ENCODE data around the gene TRIM33.

The TRIM33 gene

DNA sequence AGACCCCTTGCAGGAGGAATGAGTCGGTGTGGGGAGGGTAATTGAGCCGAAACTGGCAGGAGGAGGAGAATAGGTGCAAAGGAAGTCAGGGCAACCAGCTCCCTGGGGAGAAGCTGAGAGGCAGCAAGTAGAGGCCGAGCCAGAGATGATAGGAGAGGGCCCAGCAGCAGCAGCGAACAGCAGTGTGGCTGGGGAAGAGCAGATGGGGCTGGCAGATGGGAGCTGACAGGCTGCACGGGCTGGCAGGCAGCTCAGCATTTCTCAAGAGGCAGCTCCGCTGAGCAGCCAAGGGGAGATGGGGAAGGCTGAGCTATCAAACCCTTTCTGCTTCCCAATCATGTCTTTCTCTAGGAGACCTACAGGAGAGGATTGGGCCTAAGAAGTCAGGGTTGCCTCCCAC is 158.2 kb downstream of the TRIM33 start:
- Histone ChIP-seq H3K4me1 (ENCODE audit: control insufficient read depth, insufficient read depth, low read length) (peaks cover 9% of the 10 kb centered on the region), H3K9me3 (ENCODE audit: control insufficient read depth in 2 of 2, low read length in 2 of 2) (no peaks in the 10 kb centered on the region), H3K27me3 (ENCODE audit: control insufficient read depth in 1 of 2, insufficient read depth in 2 of 2, low read length in 2 of 2) (no peaks in the 10 kb centered on the region), H3K9ac (ENCODE audit: low read length in 2 of 2) (no peak overlapping the region), H3K36me3 (ENCODE audit: control insufficient read depth in 2 of 2, insufficient read depth in 2 of 2, low read length in 2 of 2) (no peaks in the 10 kb centered on the region), H3K4me3 (ENCODE audit: low read length in 2 of 2) (no peak overlapping the region), H3K27ac (ENCODE audit: low read length) (no peak overlapping the region)

DNA sequence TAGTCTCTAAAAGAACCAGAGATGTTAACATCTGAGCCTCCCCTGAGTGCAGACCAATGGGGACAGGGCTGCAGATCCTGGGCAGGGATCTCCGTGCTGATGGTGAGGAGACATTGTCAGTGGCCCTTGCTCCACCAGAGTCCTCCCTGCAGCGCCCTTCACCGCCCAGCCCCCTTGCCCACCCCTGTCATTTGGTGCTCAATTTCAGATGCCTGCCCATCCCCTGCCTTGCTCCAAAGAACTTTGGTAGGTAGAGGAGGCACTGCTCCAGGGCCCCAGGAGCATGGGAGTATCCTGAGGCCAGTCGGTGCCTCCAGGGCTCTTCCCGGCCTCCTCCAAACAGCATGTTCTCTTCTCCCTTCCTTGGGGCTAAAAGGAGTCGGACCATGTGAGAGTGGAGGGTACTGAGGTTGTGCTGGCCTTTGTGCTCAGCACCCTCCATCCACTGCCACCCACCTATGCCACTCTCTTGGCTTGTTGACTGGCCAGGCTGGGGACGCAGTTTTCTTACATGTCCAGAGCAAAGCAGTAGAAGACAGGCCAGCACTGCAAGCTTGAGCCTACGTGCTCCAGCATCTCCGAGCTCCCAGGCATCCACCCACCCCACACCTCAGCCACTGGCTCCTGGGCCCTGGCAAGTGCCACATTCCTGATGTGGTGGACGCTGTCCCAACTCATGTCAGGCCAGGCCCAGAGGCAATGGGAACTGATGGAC is 160.1 kb downstream of the TRIM33 start:
- H3K9ac ChIP-seq (ENCODE audit: low read length in 2 of 2): no peak overlapping the region
- H3K9me3 ChIP-seq (ENCODE audit: control insufficient read depth in 2 of 2, low read length in 2 of 2): no peaks in the 10 kb centered on the region
- no peak overlapping the region for H3K27ac ChIP-seq (ENCODE audit: low read length)
- H3K4me1 ChIP-seq (ENCODE audit: control insufficient read depth, insufficient read depth, low read length): peaks cover 14% of the 10 kb centered on the region
- H3K27me3 ChIP-seq (ENCODE audit: control insufficient read depth in 1 of 2, insufficient read depth in 2 of 2, low read length in 2 of 2): no peaks in the 10 kb centered on the region
- H3K36me3 ChIP-seq (ENCODE audit: control insufficient read depth in 2 of 2, insufficient read depth in 2 of 2, low read length in 2 of 2): no peaks in the 10 kb centered on the region
- no peak overlapping the region for H3K4me3 ChIP-seq (ENCODE audit: low read length in 2 of 2)

DNA sequence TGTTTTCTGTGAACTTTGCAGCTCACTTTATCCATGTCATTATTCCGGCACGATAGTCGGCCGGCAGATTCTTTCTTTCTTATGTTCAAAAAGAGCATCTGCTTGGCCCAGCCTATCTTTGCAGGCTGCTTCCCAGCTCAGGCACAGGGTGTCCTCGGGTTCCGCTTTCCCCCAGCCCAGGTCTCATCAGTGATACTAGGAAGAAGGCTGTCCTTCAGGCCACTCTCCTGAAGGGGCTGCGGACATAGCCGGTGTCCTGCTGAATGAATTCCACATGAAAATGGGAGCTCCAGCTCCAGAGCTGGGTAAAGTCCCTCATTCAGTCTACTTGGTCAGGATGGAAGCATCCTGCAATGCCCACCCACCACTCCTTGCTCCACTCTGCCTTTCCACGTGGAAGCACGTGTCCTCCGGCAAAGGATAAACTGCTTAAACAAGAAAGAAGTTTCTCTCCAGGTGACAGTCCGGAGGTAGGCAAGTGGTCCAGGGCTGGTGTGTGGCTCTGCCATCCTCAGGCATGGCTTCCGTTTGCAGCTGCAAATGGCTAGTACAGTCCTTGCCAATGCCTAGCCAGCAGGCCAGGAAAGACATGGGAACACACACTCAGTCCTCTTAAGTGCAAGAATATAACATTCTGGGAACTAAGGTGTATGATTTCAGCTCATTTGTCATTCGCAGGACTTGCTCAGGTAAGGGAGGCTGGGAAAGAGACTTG is 161.0 kb downstream of the TRIM33 start:
- Histone ChIP-seq H3K4me1 (ENCODE audit: control insufficient read depth, insufficient read depth, low read length) (peaks cover 18% of the 10 kb centered on the region), H3K4me3 (ENCODE audit: low read length in 2 of 2) (no peak overlapping the region), H3K36me3 (ENCODE audit: control insufficient read depth in 2 of 2, insufficient read depth in 2 of 2, low read length in 2 of 2) (no peaks in the 10 kb centered on the region)

DNA sequence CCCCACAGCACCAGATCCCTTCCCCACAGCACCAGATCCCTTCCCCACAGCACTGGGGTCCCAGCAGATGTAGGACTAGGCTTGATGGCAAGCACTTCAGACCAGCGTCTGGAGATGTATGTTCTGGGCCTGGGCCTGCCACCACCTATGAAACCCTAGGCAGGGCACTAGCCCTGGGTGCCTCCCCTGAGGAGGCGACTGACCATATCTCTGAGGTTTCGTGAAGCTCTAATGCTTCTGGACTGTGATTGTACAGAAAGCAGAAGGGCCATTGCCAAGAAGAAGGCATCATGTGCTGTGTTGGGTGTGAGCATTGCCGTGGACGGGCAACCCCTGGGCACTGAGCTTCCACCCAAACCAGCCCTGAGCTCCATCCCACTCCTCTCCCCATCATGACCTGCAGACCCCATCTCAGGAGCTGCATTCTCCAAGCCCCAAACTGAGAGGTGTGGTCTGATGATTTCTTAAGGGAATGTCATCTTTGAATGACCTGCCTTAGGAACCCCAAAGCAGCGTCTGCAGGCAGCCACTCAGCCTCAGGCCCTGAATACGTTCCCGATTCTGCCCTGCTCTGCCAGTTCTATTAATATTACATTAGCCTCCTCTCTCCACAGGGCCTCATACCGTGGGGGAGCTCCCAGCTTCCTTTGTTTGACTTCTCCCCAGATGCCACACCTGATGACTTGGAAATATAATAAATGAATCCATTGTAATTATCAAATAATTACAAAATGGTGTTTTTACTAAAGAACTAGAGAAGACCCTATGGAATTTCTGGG is 163.4 kb downstream of the TRIM33 start:
- no peak overlapping the region for H3K27ac ChIP-seq (ENCODE audit: low read length)
- H3K27me3 ChIP-seq (ENCODE audit: control insufficient read depth in 1 of 2, insufficient read depth in 2 of 2, low read length in 2 of 2): no peaks in the 10 kb centered on the region
- H3K36me3 ChIP-seq (ENCODE audit: control insufficient read depth in 2 of 2, insufficient read depth in 2 of 2, low read length in 2 of 2): no peaks in the 10 kb centered on the region
- H3K9ac ChIP-seq (ENCODE audit: low read length in 2 of 2): no peak overlapping the region
- peaks cover 10% of the 10 kb centered on the region for H3K4me1 ChIP-seq (ENCODE audit: control insufficient read depth, insufficient read depth, low read length)
- no peaks in the 10 kb centered on the region for H3K9me3 ChIP-seq (ENCODE audit: control insufficient read depth in 2 of 2, low read length in 2 of 2)
- H3K4me3 ChIP-seq (ENCODE audit: low read length in 2 of 2): no peak overlapping the region

More for the DNA sequence above, 161.0 kb downstream of the TRIM33 start:
- Histone ChIP-seq H3K27me3 (ENCODE audit: control insufficient read depth in 1 of 2, insufficient read depth in 2 of 2, low read length in 2 of 2) (no peaks in the 10 kb centered on the region), H3K27ac (ENCODE audit: low read length) (no peak overlapping the region), H3K9me3 (ENCODE audit: control insufficient read depth in 2 of 2, low read length in 2 of 2) (no peaks in the 10 kb centered on the region), H3K9ac (ENCODE audit: low read length in 2 of 2) (no peak overlapping the region)

DNA sequence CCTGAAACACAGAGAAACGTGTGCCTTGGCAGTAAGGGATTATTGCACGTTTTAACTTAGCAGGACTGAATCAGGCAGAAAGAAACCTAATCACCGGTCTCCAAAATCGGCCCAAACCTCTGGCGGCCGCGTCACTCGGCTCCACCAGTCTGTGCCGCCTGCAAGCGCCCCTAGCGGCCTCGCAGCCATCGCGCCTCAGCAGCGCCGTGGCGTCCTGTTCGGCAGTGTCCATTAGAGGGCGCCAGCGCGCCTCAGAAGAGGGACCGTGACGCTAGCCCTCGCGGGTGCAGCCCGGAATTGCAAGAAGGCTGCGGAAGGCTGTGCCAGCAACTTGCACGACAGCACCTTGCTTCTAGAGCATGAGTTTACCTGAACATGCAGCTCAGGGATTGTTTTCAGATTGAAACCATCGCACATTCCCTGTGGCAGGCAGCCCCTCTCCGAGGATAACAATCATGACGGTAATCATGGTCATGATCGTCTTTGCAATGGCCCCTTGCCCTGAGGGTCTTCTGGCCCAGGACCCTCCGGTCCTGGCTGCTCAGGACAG is 164.4 kb downstream of the TRIM33 start:
- H3K4me3 ChIP-seq (ENCODE audit: low read length in 2 of 2): peak overlapping the region; percentile 60 to 75
- peaks cover 9% of the 10 kb centered on the region for H3K4me1 ChIP-seq (ENCODE audit: control insufficient read depth, insufficient read depth, low read length)
- H3K27ac ChIP-seq (ENCODE audit: low read length): peak overlapping the region; percentile 88
- no peaks in the 10 kb centered on the region for H3K27me3 ChIP-seq (ENCODE audit: control insufficient read depth in 1 of 2, insufficient read depth in 2 of 2, low read length in 2 of 2)
- H3K9ac ChIP-seq (ENCODE audit: low read length in 2 of 2): peak overlapping the region; percentile 70 to 84
- H3K9me3 ChIP-seq (ENCODE audit: control insufficient read depth in 2 of 2, low read length in 2 of 2): no peaks in the 10 kb centered on the region
- no peaks in the 10 kb centered on the region for H3K36me3 ChIP-seq (ENCODE audit: control insufficient read depth in 2 of 2, insufficient read depth in 2 of 2, low read length in 2 of 2)

DNA sequence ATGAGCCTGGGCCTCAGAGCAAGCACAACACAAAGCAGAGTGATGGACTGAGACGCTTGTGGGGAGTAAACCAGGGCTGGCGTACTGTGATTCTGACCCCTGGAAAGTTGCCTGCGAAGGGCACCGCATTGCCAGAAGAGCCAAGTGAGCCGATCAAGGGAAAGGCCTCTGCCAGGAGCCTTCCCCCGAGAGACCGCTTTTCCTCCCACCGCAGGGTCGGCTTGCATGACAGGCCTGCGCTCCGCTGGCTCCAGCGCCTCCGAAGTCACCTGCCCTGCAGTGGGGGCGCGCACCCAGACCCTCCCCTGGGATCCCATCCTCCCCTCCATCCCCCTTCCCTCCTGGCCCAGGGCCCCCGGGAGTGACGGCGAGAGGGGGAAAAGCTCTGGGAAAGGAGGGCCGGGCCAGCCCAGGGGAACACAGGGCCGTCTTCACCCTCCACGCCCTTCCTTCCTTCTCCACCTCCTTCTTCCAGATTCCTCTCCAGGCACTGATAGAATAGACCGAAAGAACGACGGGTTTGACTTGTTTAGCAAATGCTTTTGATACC is 165.0 kb downstream of the TRIM33 start:
- Histone ChIP-seq H3K27me3 (ENCODE audit: control insufficient read depth in 1 of 2, insufficient read depth in 2 of 2, low read length in 2 of 2) (no peaks in the 10 kb centered on the region), H3K4me1 (ENCODE audit: control insufficient read depth, insufficient read depth, low read length) (peaks cover 9% of the 10 kb centered on the region), H3K4me3 (ENCODE audit: low read length in 2 of 2) (peak overlapping the region; percentile 60 to 75), H3K36me3 (ENCODE audit: control insufficient read depth in 2 of 2, insufficient read depth in 2 of 2, low read length in 2 of 2) (no peaks in the 10 kb centered on the region), H3K9ac (ENCODE audit: low read length in 2 of 2) (peak overlapping the region; percentile 70 to 84), H3K27ac (ENCODE audit: low read length) (peak overlapping the region; percentile 88), H3K9me3 (ENCODE audit: control insufficient read depth in 2 of 2, low read length in 2 of 2) (no peaks in the 10 kb centered on the region)

DNA sequence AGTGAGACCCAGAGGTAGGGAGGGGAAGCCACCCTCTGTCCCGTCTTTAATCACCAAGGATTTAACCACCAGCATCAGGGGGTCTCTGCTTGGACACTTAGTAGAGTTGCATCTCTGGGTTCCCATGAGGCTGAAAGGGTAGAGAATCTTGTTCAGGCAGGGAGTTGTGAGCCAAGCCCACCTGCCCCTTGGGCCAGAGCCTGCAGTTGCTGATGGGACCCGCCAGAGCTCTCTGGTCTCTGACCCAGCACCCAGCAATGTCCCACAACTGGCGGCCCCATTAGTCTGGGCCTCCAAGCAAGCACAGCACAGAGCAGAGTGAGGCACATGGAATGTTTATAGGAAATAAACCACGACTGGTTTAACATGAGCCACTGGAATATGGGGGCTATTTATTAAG is 166.3 kb downstream of the TRIM33 start:
- H3K36me3 ChIP-seq (ENCODE audit: control insufficient read depth in 2 of 2, insufficient read depth in 2 of 2, low read length in 2 of 2): no peaks in the 10 kb centered on the region
- no peaks in the 10 kb centered on the region for H3K9me3 ChIP-seq (ENCODE audit: control insufficient read depth in 2 of 2, low read length in 2 of 2)
- no peak overlapping the region for H3K9ac ChIP-seq (ENCODE audit: low read length in 2 of 2)
- H3K27me3 ChIP-seq (ENCODE audit: control insufficient read depth in 1 of 2, insufficient read depth in 2 of 2, low read length in 2 of 2): no peaks in the 10 kb centered on the region
- H3K27ac ChIP-seq (ENCODE audit: low read length): no peak overlapping the region
- peaks cover 9% of the 10 kb centered on the region for H3K4me1 ChIP-seq (ENCODE audit: control insufficient read depth, insufficient read depth, low read length)
- no peak overlapping the region for H3K4me3 ChIP-seq (ENCODE audit: low read length in 2 of 2)

All from stomach smooth muscle (tissue), 2 donors.